Lower lobe of right lung (tissue), 2 donors: ENCODE data around the gene MBNL2. TPM values are rescaled to one million over a fixed set of nuclear protein-coding genes. Genes with fewer than 3 reads are reported as not detected.
"Not testable (repeated sequence)": the region's sequence is repeated elsewhere in the genome, so short reads cannot be mapped to it uniquely, and the experiment has no call there.

Experiments used
- ATAC-seq, 2 donors: fragments of 200-7000 bp; cut with Tn5 transposase; one replicate each; pipeline ENCODE4 v1.9.1; 2020 to 2022; ENCODE audit warnings: mild to moderate bottlenecking in 2 of 2, moderate library complexity in 2 of 2
- DNase-seq: peaks from one replicate; pipeline ENCODE4 v3.0.0-alpha.2; 2020
- H3K27ac ChIP-seq: fragments of 200-600 bp; one replicate; pipeline ENCODE4 v1.8.0; 2022
- H3K27me3 ChIP-seq: fragments of 200-600 bp; one replicate; pipeline ENCODE4 v1.8.0; 2022; ENCODE audit warnings: low read depth
- H3K36me3 ChIP-seq: fragments of 200-600 bp; one replicate; pipeline ENCODE4 v1.8.0; 2022; ENCODE audit warnings: mild to moderate bottlenecking
- H3K4me1 ChIP-seq: fragments of 200-600 bp; one replicate; pipeline ENCODE4 v1.8.0; 2022
- H3K4me3 ChIP-seq: fragments of 200-600 bp; one replicate; pipeline ENCODE4 v1.8.0; 2022; ENCODE audit warnings: mild to moderate bottlenecking
- H3K9me3 ChIP-seq: fragments of 200-600 bp; one replicate; pipeline ENCODE4 v1.8.0; 2022
- intact Hi-C: fragments of 100-400 bp; cut with DNase I; formaldehyde crosslinking; loops from one replicate; pipeline ENCODE4 v1.11.0; 2022
- total RNA-seq: library from RNA; stranded (reverse); fragmentation: NEBNext Ultra II Directional; extraction: Animal tissue kit (Norgen Biotek cat#: 25700); gene quantifications from one replicate; pipeline ENCODE4 v1.2.1, GENCODE V29; 2021
- TF ChIP-seq, protein P1 (sequence below): fragments of 200-600 bp; IDR thresholded peaks from one replicate; pipeline ENCODE4 v1.8.0; 2022; ENCODE audit warnings: antibody characterized with exemption, mild to moderate bottlenecking
- donor health status: DM: no; HTN: yes; CAD: no; lungs with severe emphysema.

The MBNL2 gene
- total RNA-seq, 1 donor from 2014 or later, result 58.2 TPM

DNA sequence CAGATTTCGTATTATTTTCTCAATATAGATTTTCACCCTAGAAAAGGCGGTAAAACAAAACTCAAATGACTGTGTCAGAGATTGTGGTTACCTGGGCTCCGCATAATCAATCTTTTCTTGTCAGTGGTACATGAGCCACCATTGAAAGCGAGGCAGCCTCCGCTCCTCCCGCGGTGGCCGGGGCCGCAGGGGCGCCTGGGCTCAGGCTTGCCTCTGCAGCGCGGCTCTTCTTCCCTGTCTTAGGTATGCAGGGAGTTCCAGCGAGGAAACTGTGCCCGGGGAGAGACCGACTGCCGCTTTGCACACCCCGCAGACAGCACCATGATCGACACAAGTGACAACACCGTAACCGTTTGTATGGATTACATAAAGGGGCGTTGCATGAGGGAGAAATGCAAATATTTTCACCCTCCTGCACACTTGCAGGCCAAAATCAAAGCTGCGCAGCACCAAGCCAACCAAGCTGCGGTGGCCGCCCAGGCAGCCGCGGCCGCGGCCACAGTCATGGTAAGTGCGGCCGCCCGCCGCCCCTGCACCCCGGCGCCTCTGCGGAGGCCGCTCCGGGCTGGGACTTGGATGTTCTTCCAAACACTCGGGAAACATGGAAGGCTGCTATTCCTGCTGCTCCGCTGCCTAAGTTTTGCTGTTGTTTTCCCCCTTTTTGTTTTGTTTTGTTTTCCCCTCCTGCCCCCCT is 124.6 kb downstream of the MBNL2 start:
- intact Hi-C loops, result no loop called here

DNA sequence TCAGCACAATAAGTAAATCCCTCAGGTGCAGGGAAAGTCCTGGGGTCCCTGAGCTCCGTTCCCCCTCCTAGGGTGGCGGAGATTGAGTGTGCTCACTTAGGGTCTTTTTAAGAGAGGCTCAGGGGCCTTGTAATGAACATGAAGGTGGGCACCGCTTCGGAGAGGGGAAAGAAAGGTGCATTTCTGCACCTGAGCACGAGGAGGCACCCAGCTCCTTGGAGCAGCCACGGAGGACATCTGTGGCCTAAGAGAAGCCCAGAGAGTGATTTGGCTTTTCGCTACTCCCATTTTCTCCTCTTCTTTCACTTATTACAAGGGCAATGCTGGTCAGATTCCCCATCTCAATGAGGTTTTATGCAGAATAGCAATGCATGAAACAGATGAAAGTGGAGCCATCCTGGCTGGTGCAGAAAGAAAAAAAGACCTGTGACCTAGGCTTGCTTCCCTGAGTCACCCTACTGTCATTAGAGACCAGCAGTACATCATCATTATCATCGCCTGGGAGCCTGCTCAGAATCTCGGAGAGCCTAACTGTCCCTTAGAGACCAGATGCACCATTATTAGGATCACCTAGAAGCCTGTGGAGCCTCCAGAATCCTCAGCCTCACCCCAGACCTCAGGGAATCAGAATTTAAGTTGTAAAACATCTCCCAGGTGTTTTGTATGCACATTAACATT is 125.3 kb downstream of the MBNL2 start:
- no peak overlapping the region for H3K4me3 ChIP-seq
- ATAC-seq (no peak), DNase-seq (no peak)
- H3K27me3 ChIP-seq, result no peaks in the 10 kb centered on the region
- no peak overlapping the region for H3K27ac ChIP-seq
- peaks cover 10% of the 10 kb centered on the region for H3K4me1 ChIP-seq
- intact Hi-C loops, result no loop called here
- TF ChIP-seq, protein P1, sequence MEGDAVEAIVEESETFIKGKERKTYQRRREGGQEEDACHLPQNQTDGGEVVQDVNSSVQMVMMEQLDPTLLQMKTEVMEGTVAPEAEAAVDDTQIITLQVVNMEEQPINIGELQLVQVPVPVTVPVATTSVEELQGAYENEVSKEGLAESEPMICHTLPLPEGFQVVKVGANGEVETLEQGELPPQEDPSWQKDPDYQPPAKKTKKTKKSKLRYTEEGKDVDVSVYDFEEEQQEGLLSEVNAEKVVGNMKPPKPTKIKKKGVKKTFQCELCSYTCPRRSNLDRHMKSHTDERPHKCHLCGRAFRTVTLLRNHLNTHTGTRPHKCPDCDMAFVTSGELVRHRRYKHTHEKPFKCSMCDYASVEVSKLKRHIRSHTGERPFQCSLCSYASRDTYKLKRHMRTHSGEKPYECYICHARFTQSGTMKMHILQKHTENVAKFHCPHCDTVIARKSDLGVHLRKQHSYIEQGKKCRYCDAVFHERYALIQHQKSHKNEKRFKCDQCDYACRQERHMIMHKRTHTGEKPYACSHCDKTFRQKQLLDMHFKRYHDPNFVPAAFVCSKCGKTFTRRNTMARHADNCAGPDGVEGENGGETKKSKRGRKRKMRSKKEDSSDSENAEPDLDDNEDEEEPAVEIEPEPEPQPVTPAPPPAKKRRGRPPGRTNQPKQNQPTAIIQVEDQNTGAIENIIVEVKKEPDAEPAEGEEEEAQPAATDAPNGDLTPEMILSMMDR, result no peak
- peaks cover 68% of the 10 kb centered on the region for H3K36me3 ChIP-seq
- H3K9me3 ChIP-seq, result no peaks in the 10 kb centered on the region

More for the DNA sequence above, 124.6 kb downstream of the MBNL2 start:
- Histone ChIP-seq H3K27ac (no peak overlapping the region), H3K9me3 (no peaks in the 10 kb centered on the region), H3K27me3 (no peaks in the 10 kb centered on the region), H3K4me3 (no peak overlapping the region), H3K36me3 (peaks cover 67% of the 10 kb centered on the region), H3K4me1 (peaks cover 5% of the 10 kb centered on the region)
- TF ChIP-seq, protein P1, result no peak
- DNase-seq (no peak), ATAC-seq (no peak)

DNA sequence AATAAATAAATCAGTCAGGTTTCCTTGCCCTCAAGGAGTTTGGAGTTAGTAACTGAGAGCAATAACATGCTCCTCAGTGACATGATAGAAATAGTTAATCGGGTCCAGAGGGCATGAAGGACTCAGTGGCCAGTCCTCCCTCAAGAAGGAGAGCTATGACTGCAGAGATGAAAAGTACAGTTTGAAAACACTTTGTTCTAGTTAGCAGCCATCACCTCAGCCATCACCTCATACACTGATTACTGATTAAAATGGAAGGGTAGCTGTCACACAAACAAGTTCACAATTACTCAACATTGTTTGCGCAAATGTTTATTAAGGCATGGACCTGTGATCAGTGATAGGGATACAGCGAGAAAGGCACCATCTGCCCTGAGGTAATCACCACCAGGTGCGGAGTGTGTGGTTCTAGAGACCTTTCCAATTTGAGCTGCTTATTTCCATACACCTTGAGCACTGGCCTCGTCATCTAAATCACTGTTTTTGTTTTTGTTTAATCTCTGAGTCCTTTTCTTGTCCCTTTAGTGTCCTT is 126.5 kb downstream of the MBNL2 start:
- ATAC-seq (no peak), DNase-seq (no peak)
- H3K4me3 ChIP-seq, result no peak overlapping the region
- H3K36me3 ChIP-seq, result peaks cover 59% of the 10 kb centered on the region
- H3K27ac ChIP-seq, result no peak overlapping the region
- no peaks in the 10 kb centered on the region for H3K27me3 ChIP-seq
- H3K4me1 ChIP-seq, result peaks cover 10% of the 10 kb centered on the region
- intact Hi-C loops, result no loop called here
- TF ChIP-seq, protein P1, result no peak
- H3K9me3 ChIP-seq, result no peaks in the 10 kb centered on the region

DNA sequence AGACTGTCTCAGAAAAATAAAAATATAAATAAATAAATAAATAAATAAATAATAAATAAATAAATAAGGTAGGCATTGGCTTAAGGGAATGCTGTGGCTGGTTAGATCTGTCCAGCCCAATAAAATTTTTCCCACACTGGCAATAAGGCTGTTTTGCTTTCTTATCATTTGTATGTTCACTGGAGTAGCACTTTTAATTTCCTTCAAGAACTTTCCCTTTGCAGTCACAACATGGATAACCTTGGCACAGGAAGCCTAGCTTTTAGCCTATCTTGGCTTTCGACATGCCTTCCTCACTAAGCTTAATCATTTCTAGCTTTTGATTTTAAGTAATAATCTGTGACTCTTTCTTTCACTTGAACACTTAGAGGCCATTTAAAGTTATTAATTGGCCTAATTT is 129.9 kb downstream of the MBNL2 start:
- not testable (repeated sequence) for H3K9me3 ChIP-seq, H3K27ac ChIP-seq, H3K4me3 ChIP-seq, DNase-seq, H3K27me3 ChIP-seq, ATAC-seq, H3K4me1 ChIP-seq
- intact Hi-C loops, result loop anchor here (10.0 kb wide), 1 partner anchor 237 kb away; no protein-coding TSS in a partner anchor
- peaks cover 58% of the 10 kb centered on the region for H3K36me3 ChIP-seq

DNA sequence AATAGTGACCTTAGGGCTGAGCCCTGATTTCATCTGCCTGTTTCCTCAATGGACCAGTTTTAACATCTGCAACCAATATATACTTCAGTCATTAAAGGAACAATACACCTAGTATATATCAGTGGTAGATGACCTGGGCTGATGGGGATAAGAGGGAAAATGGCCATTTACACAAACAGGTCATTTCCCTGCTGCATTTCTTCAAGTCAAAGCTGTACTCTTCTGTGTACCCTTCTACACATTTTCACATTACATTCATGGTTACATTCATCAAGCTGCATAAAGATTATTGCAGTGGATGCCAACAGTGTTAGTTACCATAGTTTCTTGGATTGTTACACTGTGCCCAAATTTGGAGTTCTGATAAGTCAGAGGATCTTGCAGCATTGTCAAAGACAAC is 130.7 kb downstream of the MBNL2 start:
- no peak for DNase-seq
- H3K4me3 ChIP-seq, result no peak overlapping the region
- H3K4me1 ChIP-seq, result peaks cover 5% of the 10 kb centered on the region
- H3K27ac ChIP-seq, result no peak overlapping the region
- TF ChIP-seq, protein P1, result no peak
- no peaks in the 10 kb centered on the region for H3K27me3 ChIP-seq
- peaks cover 58% of the 10 kb centered on the region for H3K36me3 ChIP-seq
- intact Hi-C loops, result loop anchor here (10.0 kb wide), 1 partner anchor 238 kb away; no protein-coding TSS in a partner anchor
- no peaks in the 10 kb centered on the region for H3K9me3 ChIP-seq
- ATAC-seq, result no peak
